Immature natural killer cell (primary cell): ENCODE measurements around the gene DCC. TPM values are rescaled to one million over a fixed set of nuclear protein-coding genes. Genes with fewer than 3 reads are reported as not detected.

Experiments used
- DNase-seq, 3 donors: peaks; one replicate each; pipeline ENCODE4 v3.0.0; 2022; ENCODE audit warnings: mixed read lengths in 1 of 3
- H3K27ac Mint-ChIP-seq, 6 donors: one replicate each; pipeline ENCODE4 v1.8.0; 2020; ENCODE audit warnings: mixed read lengths in 6 of 6, mild to moderate bottlenecking in 5 of 6, inconsistent platforms in 4 of 6, moderate library complexity in 3 of 6
- H3K27me3 Mint-ChIP-seq, 3 donors: one replicate each; pipeline ENCODE4 v1.8.0; 2020 to 2021; ENCODE audit warnings: low read depth in 3 of 3, mild to moderate bottlenecking in 3 of 3, mixed read lengths in 3 of 3, moderate library complexity in 3 of 3, inconsistent platforms in 1 of 3
- H3K36me3 Mint-ChIP-seq, 3 donors: one replicate each; pipeline ENCODE4 v1.8.0; 2020; ENCODE audit warnings: mixed read lengths in 3 of 3, inconsistent platforms in 2 of 3, mild to moderate bottlenecking in 2 of 3
- H3K4me1 Mint-ChIP-seq, 2 donors: one replicate each; pipeline ENCODE4 v1.8.0; 2020; ENCODE audit warnings: inconsistent platforms in 2 of 2, mild to moderate bottlenecking in 2 of 2, mixed read lengths in 2 of 2, moderate library complexity in 1 of 2
- H3K4me3 Mint-ChIP-seq, 5 donors: one replicate each; pipeline ENCODE4 v1.8.0; 2020; ENCODE audit warnings: mild to moderate bottlenecking in 5 of 5, mixed read lengths in 5 of 5, inconsistent platforms in 3 of 5, moderate library complexity in 3 of 5
- H3K9me3 Mint-ChIP-seq, 6 donors: one replicate each; pipeline ENCODE4 v1.8.0; 2020; ENCODE audit warnings: mild to moderate bottlenecking in 6 of 6, mixed read lengths in 6 of 6, inconsistent platforms in 4 of 6, moderate library complexity in 3 of 6
- polyA plus RNA-seq, 3 donors: library from polyadenylated mRNA; unstranded; fragments of 300-500 nt; fragmentation: Illumina TruSeq; gene quantifications; one replicate each; pipeline ENCODE4 v1.2.3, GENCODE V29; 2021

The DCC gene
- polyA plus RNA-seq, 3 donors from 2014 or later: not detected

GRCh38 chr18:52682260-52682659, 342.3 kb downstream of the DCC start:
- Mint-ChIP-seq H3K4me3 (no peak overlapping the region), H3K9me3 (peaks cover 0 to 5% (median 2%) of the 10 kb centered on the region in 6 donors), H3K27ac (no peak overlapping the region), H3K27me3 (no peaks in the 10 kb centered on the region), H3K36me3 (no peaks in the 10 kb centered on the region), H3K4me1 (no peaks in the 10 kb centered on the region)
- no peak for DNase-seq

- no peak for DNase-seq
- H3K4me3 Mint-ChIP-seq: no peak overlapping the region
- no peaks in the 10 kb centered on the region for H3K27me3 Mint-ChIP-seq
Measured at GRCh38 chr18:52685316-52685715, 345.3 kb downstream of the DCC start.

GRCh38 chr18:52691841-52692240, 351.8 kb downstream of the DCC start:
- H3K9me3 Mint-ChIP-seq: peaks cover 0 to 10% (median 0%) of the 10 kb centered on the region in 6 donors
- no peaks in the 10 kb centered on the region for H3K36me3 Mint-ChIP-seq
- H3K4me3 Mint-ChIP-seq: no peak overlapping the region
- H3K27ac Mint-ChIP-seq: no peak overlapping the region
- no peaks in the 10 kb centered on the region for H3K27me3 Mint-ChIP-seq
- no peaks in the 10 kb centered on the region for H3K4me1 Mint-ChIP-seq
- DNase-seq: no peak

More at GRCh38 chr18:52685316-52685715, 345.3 kb downstream of the DCC start:
- no peak overlapping the region for H3K27ac Mint-ChIP-seq
- H3K9me3 Mint-ChIP-seq: peaks cover 0 to 11% (median under 1%) of the 10 kb centered on the region in 6 donors
- no peaks in the 10 kb centered on the region for H3K4me1 Mint-ChIP-seq
- no peaks in the 10 kb centered on the region for H3K36me3 Mint-ChIP-seq

- no peak overlapping the region for H3K27ac Mint-ChIP-seq
- no peak for DNase-seq
- no peak overlapping the region for H3K4me3 Mint-ChIP-seq
- peaks cover 0 to 9% (median 0%) of the 10 kb centered on the region in 6 donors for H3K9me3 Mint-ChIP-seq
- H3K27me3 Mint-ChIP-seq: peaks cover 0 to 1% (median 0%) of the 10 kb centered on the region in 3 donors
- no peaks in the 10 kb centered on the region for H3K36me3 Mint-ChIP-seq
- H3K4me1 Mint-ChIP-seq: no peaks in the 10 kb centered on the region
Measured at GRCh38 chr18:52694804-52695203, 354.8 kb downstream of the DCC start.

- no peaks in the 10 kb centered on the region for H3K36me3 Mint-ChIP-seq
Measured at GRCh38 chr18:52700116-52700515, 360.1 kb downstream of the DCC start.

GRCh38 chr18:52700816-52701215, 360.8 kb downstream of the DCC start:
- Mint-ChIP-seq H3K27ac (no peak overlapping the region), H3K27me3 (peaks cover 0 to 1% (median 0%) of the 10 kb centered on the region in 3 donors), H3K36me3 (no peaks in the 10 kb centered on the region), H3K4me3 (no peak overlapping the region), H3K9me3 (peaks cover 0 to 8% (median 4%) of the 10 kb centered on the region in 6 donors), H3K4me1 (no peaks in the 10 kb centered on the region)
- no peak for DNase-seq

More at GRCh38 chr18:52700116-52700515, 360.1 kb downstream of the DCC start:
- DNase-seq: no peak
- H3K27me3 Mint-ChIP-seq: peaks cover 0 to 1% (median 0%) of the 10 kb centered on the region in 3 donors
- no peak overlapping the region for H3K4me3 Mint-ChIP-seq
- H3K27ac Mint-ChIP-seq: no peak overlapping the region
- peaks cover 0 to 8% (median 3%) of the 10 kb centered on the region in 6 donors for H3K9me3 Mint-ChIP-seq
- H3K4me1 Mint-ChIP-seq: no peaks in the 10 kb centered on the region

GRCh38 chr18:52701219-52701935, 361.4 kb downstream of the DCC start:
- Mint-ChIP-seq H3K9me3 (peaks cover 0 to 8% (median 4%) of the 10 kb centered on the region in 6 donors), H3K27me3 (peaks cover 0 to 1% (median 0%) of the 10 kb centered on the region in 3 donors), H3K36me3 (no peaks in the 10 kb centered on the region), H3K4me1 (no peaks in the 10 kb centered on the region), H3K27ac (no peak overlapping the region), H3K4me3 (no peak overlapping the region)
- no peak for DNase-seq

- Mint-ChIP-seq H3K27ac (no peak overlapping the region), H3K4me3 (no peak overlapping the region), H3K36me3 (no peaks in the 10 kb centered on the region), H3K9me3 (peaks cover 0 to 8% (median under 1%) of the 10 kb centered on the region in 6 donors), H3K27me3 (peaks cover 0 to 3% (median 2%) of the 10 kb centered on the region in 3 donors), H3K4me1 (no peaks in the 10 kb centered on the region)
- DNase-seq: no peak
Measured at GRCh38 chr18:52715421-52715820, 375.4 kb downstream of the DCC start.

GRCh38 chr18:52715991-52716390, 376.0 kb downstream of the DCC start:
- no peaks in the 10 kb centered on the region for H3K36me3 Mint-ChIP-seq
- peaks cover 0 to 12% (median under 1%) of the 10 kb centered on the region in 6 donors for H3K9me3 Mint-ChIP-seq
- no peak overlapping the region for H3K27ac Mint-ChIP-seq
- H3K4me3 Mint-ChIP-seq: no peak overlapping the region
- no peaks in the 10 kb centered on the region for H3K4me1 Mint-ChIP-seq
- no peak for DNase-seq
- H3K27me3 Mint-ChIP-seq: peaks cover 0 to 3% (median 3%) of the 10 kb centered on the region in 3 donors

- no peak overlapping the region for H3K27ac Mint-ChIP-seq
- no peaks in the 10 kb centered on the region for H3K36me3 Mint-ChIP-seq
- peaks cover 0 to 3% (median 3%) of the 10 kb centered on the region in 3 donors for H3K27me3 Mint-ChIP-seq
- H3K9me3 Mint-ChIP-seq: peaks cover 0 to 12% (median 0%) of the 10 kb centered on the region in 6 donors
- H3K4me1 Mint-ChIP-seq: no peaks in the 10 kb centered on the region
- no peak for DNase-seq
- no peak overlapping the region for H3K4me3 Mint-ChIP-seq
Measured at GRCh38 chr18:52716973-52717372, 377.0 kb downstream of the DCC start.

- no peaks in the 10 kb centered on the region for H3K4me1 Mint-ChIP-seq
- H3K4me3 Mint-ChIP-seq: no peak overlapping the region
- H3K36me3 Mint-ChIP-seq: no peaks in the 10 kb centered on the region
- H3K9me3 Mint-ChIP-seq: peaks cover 0 to 18% (median 3%) of the 10 kb centered on the region in 6 donors
- peaks cover 0 to 3% (median 3%) of the 10 kb centered on the region in 3 donors for H3K27me3 Mint-ChIP-seq
- DNase-seq: no peak
- no peak overlapping the region for H3K27ac Mint-ChIP-seq
Measured at GRCh38 chr18:52722904-52723303, 382.9 kb downstream of the DCC start.

- no peak overlapping the region for H3K27ac Mint-ChIP-seq
- no peaks in the 10 kb centered on the region for H3K36me3 Mint-ChIP-seq
- no peak overlapping the region for H3K4me3 Mint-ChIP-seq
- peaks cover 0 to 3% (median 3%) of the 10 kb centered on the region in 3 donors for H3K27me3 Mint-ChIP-seq
- peaks cover 0 to 18% (median 3%) of the 10 kb centered on the region in 6 donors for H3K9me3 Mint-ChIP-seq
- no peaks in the 10 kb centered on the region for H3K4me1 Mint-ChIP-seq
- no peak for DNase-seq
Measured at GRCh38 chr18:52723550-52723970, 383.6 kb downstream of the DCC start.

- no peaks in the 10 kb centered on the region for H3K36me3 Mint-ChIP-seq
Measured at GRCh38 chr18:52730972-52731619, 391.1 kb downstream of the DCC start.

GRCh38 chr18:52738946-52739345, 398.9 kb downstream of the DCC start:
- no peak overlapping the region for H3K27ac Mint-ChIP-seq
- no peaks in the 10 kb centered on the region for H3K36me3 Mint-ChIP-seq
- no peaks in the 10 kb centered on the region for H3K27me3 Mint-ChIP-seq
- no peak for DNase-seq
- no peak overlapping the region for H3K4me3 Mint-ChIP-seq
- peaks cover 0 to 35% (median 5%) of the 10 kb centered on the region in 6 donors for H3K9me3 Mint-ChIP-seq
- no peaks in the 10 kb centered on the region for H3K4me1 Mint-ChIP-seq

More at GRCh38 chr18:52730972-52731619, 391.1 kb downstream of the DCC start:
- no peak for DNase-seq
- Mint-ChIP-seq H3K27me3 (no peaks in the 10 kb centered on the region), H3K4me3 (no peak overlapping the region), H3K27ac (no peak overlapping the region), H3K9me3 (peaks cover 0 to 12% (median 2%) of the 10 kb centered on the region in 6 donors), H3K4me1 (no peaks in the 10 kb centered on the region)
